ENCODE results near the gene SYTL3.

SYTL3 gene

GRCh38 chr6:158804207-158804606, 154.4 kb downstream of the SYTL3 start:
- H3K79me2 ChIP-seq (ENCODE audit: insufficient read depth, low read length), result peaks cover 91% of the 10 kb centered on the region
- peak overlapping the region; percentile 28; the same call in 1 of the 2 replicates for H3K9ac ChIP-seq (ENCODE audit: low read length)
- peak overlapping the region; percentile 97 for H3K27ac ChIP-seq (ENCODE audit: low read depth, low read length, poor library complexity, severe bottlenecking)
- H3K9me3 ChIP-seq (ENCODE audit: low read length), result no peaks in the 10 kb centered on the region
- peaks cover 8% of the 10 kb centered on the region for H3F3A ChIP-seq (ENCODE audit: insufficient read depth, low read length)
- no peaks in the 10 kb centered on the region for H4K20me1 ChIP-seq (ENCODE audit: insufficient read depth, low read length)
- H2AFZ ChIP-seq (ENCODE audit: low read length), result no peak overlapping the region
- TF ChIP-seq EZH2 (IDR thresholded peaks at IDR 0.05; ENCODE audit: borderline replicate concordance, low read length) (no peak), CTCF (IDR thresholded peaks at IDR 0.05; ENCODE audit: low read length) (no peak)
- H3K4me2 ChIP-seq (ENCODE audit: low read length), result peak overlapping the region; percentile 78
- peaks cover 99% of the 10 kb centered on the region for H3K4me1 ChIP-seq (ENCODE audit: insufficient read depth, low read length, severe bottlenecking)
- peak overlapping the region; percentile 51 for H3K4me3 ChIP-seq (ENCODE audit: low read depth, low read length, poor library complexity, severe bottlenecking)
- no peaks in the 10 kb centered on the region for H3K27me3 ChIP-seq (ENCODE audit: insufficient read depth, low read length)
- peaks cover 59% of the 10 kb centered on the region; the same call in 1 of the 2 replicates for H3K36me3 ChIP-seq (ENCODE audit: insufficient read depth, low read length)
- H3K9me2 ChIP-seq (ENCODE audit: low read depth, low read length), result no peaks in the 10 kb centered on the region

- TF ChIP-seq CTCF (IDR thresholded peaks at IDR 0.05; ENCODE audit: low read length) (no peak), EZH2 (IDR thresholded peaks at IDR 0.05; ENCODE audit: borderline replicate concordance, low read length) (no peak)
- Histone ChIP-seq H3K79me2 (ENCODE audit: insufficient read depth, low read length) (peaks cover 82% of the 10 kb centered on the region), H4K20me1 (ENCODE audit: insufficient read depth, low read length) (no peaks in the 10 kb centered on the region), H3F3A (ENCODE audit: insufficient read depth, low read length) (peaks cover 23% of the 10 kb centered on the region), H3K4me2 (ENCODE audit: low read length) (peak overlapping the region; percentile 98), H3K4me1 (ENCODE audit: insufficient read depth, low read length, severe bottlenecking) (peaks cover 99% of the 10 kb centered on the region), H3K9ac (ENCODE audit: low read length) (peak overlapping the region; percentile 54), H3K36me3 (ENCODE audit: insufficient read depth, low read length) (peaks cover 67% of the 10 kb centered on the region; the same call in 1 of the 2 replicates), H3K9me2 (ENCODE audit: low read depth, low read length) (no peaks in the 10 kb centered on the region), H3K4me3 (ENCODE audit: low read depth, low read length, poor library complexity, severe bottlenecking) (peak overlapping the region; percentile 49), H3K27me3 (ENCODE audit: insufficient read depth, low read length) (no peaks in the 10 kb centered on the region), H3K9me3 (ENCODE audit: low read length) (no peaks in the 10 kb centered on the region), H3K27ac (ENCODE audit: low read depth, low read length, poor library complexity, severe bottlenecking) (peak overlapping the region; percentile 97), H2AFZ (ENCODE audit: low read length) (no peak overlapping the region)
These were observed 156.0 kb downstream of the SYTL3 start for GRCh38 chr6:158805698-158806377.

- Histone ChIP-seq H3K4me2 (ENCODE audit: low read length) (peak overlapping the region; percentile 98), H3K9me3 (ENCODE audit: low read length) (no peaks in the 10 kb centered on the region), H3K9ac (ENCODE audit: low read length) (peak overlapping the region; percentile 54), H3K36me3 (ENCODE audit: insufficient read depth, low read length) (peaks cover 66% of the 10 kb centered on the region; the same call in 1 of the 2 replicates), H3K4me1 (ENCODE audit: insufficient read depth, low read length, severe bottlenecking) (peaks cover 99% of the 10 kb centered on the region), H3K9me2 (ENCODE audit: low read depth, low read length) (no peaks in the 10 kb centered on the region), H4K20me1 (ENCODE audit: insufficient read depth, low read length) (no peaks in the 10 kb centered on the region), H3K27me3 (ENCODE audit: insufficient read depth, low read length) (no peaks in the 10 kb centered on the region), H3K27ac (ENCODE audit: low read depth, low read length, poor library complexity, severe bottlenecking) (peak overlapping the region; percentile 97), H3F3A (ENCODE audit: insufficient read depth, low read length) (peaks cover 23% of the 10 kb centered on the region), H3K4me3 (ENCODE audit: low read depth, low read length, poor library complexity, severe bottlenecking) (peak overlapping the region; percentile 49), H3K79me2 (ENCODE audit: insufficient read depth, low read length) (peaks cover 82% of the 10 kb centered on the region), H2AFZ (ENCODE audit: low read length) (no peak overlapping the region)
- TF ChIP-seq EZH2 (IDR thresholded peaks at IDR 0.05; ENCODE audit: borderline replicate concordance, low read length), result no peak
- TF ChIP-seq CTCF (IDR thresholded peaks at IDR 0.05; ENCODE audit: low read length), result no peak
These were observed 157.9 kb downstream of the SYTL3 start for GRCh38 chr6:158807515-158808441.
